Peyer's patch (tissue), 4 donors: ENCODE data around the gene TMEM107. TPM values are rescaled to one million over a fixed set of nuclear protein-coding genes. Genes with fewer than 3 reads are reported as not detected.
A peak's percentile ranks its signal among the peaks of the same experiment; 100 is the strongest.

ENCODE experiments used
- DNase-seq, 3 donors: peaks; one replicate each; pipeline ENCODE4 v3.0.0-alpha.2; 2017 to 2019
- H3K27ac ChIP-seq, 4 donors: fragments of 200-600 bp; sonication (generic); one replicate each; pipeline ENCODE4 v1.5.1; 2016 to 2019
- H3K27me3 ChIP-seq, 2 donors: fragments of 200-600 bp; sonication (generic); one replicate each; pipeline ENCODE4 v1.5.1; 2019
- H3K36me3 ChIP-seq, 3 donors: fragments of 200-600 bp; sonication (generic); one replicate each; pipeline ENCODE4 v1.5.1; 2016 to 2019
- H3K4me1 ChIP-seq, 4 donors: fragments of 200-600 bp; sonication (generic); one replicate each; pipeline ENCODE4 v1.5.1; 2016 to 2019
- H3K4me3 ChIP-seq, 4 donors: fragments of 200-600 bp; sonication (generic); 1 replicate in 3 of 4; 2 replicates in 1 of 4; pipeline ENCODE4 v1.5.1; 2016 to 2019; ENCODE audit warnings: mild to moderate bottlenecking in 1 of 4
- H3K9me3 ChIP-seq, 4 donors: fragments of 200-600 bp; sonication (generic); one replicate each; pipeline ENCODE4 v1.5.1; 2016 to 2019; ENCODE audit warnings: mild to moderate bottlenecking in 1 of 4
- CTCF ChIP-seq, 6 experiments: fragments of 450-650 bp in 4 of 6; fragments of 200-600 bp in 2 of 6; sonication (generic) in 1 of 6; IDR thresholded peaks; one replicate each; pipeline ENCODE4 v1.5.1; 2017 to 2019; ENCODE audit warnings: antibody characterized with exemption in 6 of 6, mild to moderate bottlenecking in 3 of 6, moderate library complexity in 1 of 6
- POLR2A ChIP-seq, 2 donors: fragments of 450-650 bp; IDR thresholded peaks; one replicate each; pipeline ENCODE4 v1.5.1; 2017; ENCODE audit warnings: antibody characterized with exemption in 2 of 2, mild to moderate bottlenecking in 2 of 2, moderate library complexity in 2 of 2
- total RNA-seq, 4 donors: library from RNA; depleted of rRNA; stranded (reverse); fragments of >200 nt; gene quantifications; one replicate each; pipeline ENCODE4 v1.1.0, GENCODE V29; 2016

The TMEM107 gene
- total RNA-seq, 4 donors from 2014 or later, result 6.5 to 27.2 (median 16.4) TPM

DNA sequence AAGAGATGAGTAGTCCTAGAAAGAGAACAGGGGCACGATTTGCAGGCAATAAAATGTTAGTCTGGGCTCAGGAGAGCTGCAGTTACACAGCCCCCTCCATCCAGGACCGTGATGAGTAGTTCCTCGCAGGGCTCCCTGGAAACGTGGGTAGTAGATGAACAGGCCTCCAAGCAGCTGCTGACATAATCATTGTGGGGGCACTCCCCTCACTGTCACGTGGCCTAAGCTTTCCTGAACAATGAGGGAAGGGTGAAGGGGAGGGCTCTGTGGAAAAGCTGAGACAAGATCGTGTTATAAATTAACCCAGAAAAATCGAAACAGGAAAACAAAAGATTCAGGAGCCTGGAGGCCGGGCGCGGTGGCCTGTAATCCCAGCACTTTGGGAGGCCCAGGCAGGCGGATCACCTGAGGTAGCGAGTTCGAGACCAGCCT, 22.6 kb downstream of the TMEM107 start:
- TF ChIP-seq POLR2A (IDR thresholded peaks at IDR 0.05) (peak in 1 of 2 donors; percentile 61), CTCF (IDR thresholded peaks at IDR 0.05) (no peak)
- H3K9me3 ChIP-seq, result no peaks in the 10 kb centered on the region
- H3K27ac ChIP-seq, result peak overlapping the region; percentile 91 to 99 (median 99)
- H3K4me3 ChIP-seq, result peak overlapping the region; percentile 16 to 89 (median 58)
- peaks cover 2 to 40% (median 30%) of the 10 kb centered on the region in 4 donors for H3K4me1 ChIP-seq
- peak in 2 of 3 donors; percentile 81 to 88 for DNase-seq
- H3K27me3 ChIP-seq, result no peaks in the 10 kb centered on the region
- H3K36me3 ChIP-seq, result peaks cover 0 to 25% (median 2%) of the 10 kb centered on the region in 3 donors

DNA sequence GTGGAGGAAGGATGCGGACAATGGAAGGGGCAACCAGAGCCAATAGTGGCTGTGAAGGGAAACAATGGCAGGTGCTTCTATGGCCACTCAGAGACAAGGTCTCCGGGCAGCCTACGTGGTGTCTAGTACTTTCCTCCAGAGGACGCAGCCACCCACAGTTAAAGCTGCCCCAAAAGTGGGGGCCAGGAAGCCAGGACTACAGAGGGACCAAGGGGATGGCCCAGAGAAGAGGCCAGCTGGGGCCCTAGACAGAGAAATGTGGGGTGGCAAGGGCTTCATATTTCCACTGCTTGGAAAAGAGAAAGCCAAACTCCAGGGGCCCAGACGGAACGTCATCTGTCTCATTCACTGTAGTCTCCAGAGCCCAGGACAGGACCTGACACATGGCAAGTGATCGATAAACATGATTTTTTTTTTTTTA, 23.1 kb downstream of the TMEM107 start:
- Histone ChIP-seq H3K4me3 (peak overlapping the region in 3 of 4 donors; percentile 37 to 62 (median 62)), H3K4me1 (peaks cover 2 to 40% (median 27%) of the 10 kb centered on the region in 4 donors), H3K36me3 (peaks cover 0 to 30% (median 7%) of the 10 kb centered on the region in 3 donors), H3K27me3 (no peaks in the 10 kb centered on the region), H3K9me3 (no peaks in the 10 kb centered on the region), H3K27ac (peak overlapping the region; percentile 91 to 99 (median 99))
- DNase-seq, result no peak
- TF ChIP-seq POLR2A (IDR thresholded peaks at IDR 0.05) (no peak), CTCF (IDR thresholded peaks at IDR 0.05) (no peak)

- peak within 1 kb of the TSS; percentile 91 to 99 (median 99) for H3K27ac ChIP-seq
- H3K4me3 ChIP-seq, result peak within 1 kb of the TSS; percentile 37 to 62 (median 55)
- peak; percentile 88 to 97 (median 97) for DNase-seq
- TF ChIP-seq CTCF (IDR thresholded peaks at IDR 0.05) (peak in 1 of 6 experiments; percentile 19), POLR2A (IDR thresholded peaks at IDR 0.05) (peak; percentile 89 to 96)
- H3K27me3 ChIP-seq, result no peaks in the 10 kb centered on the region
- H3K9me3 ChIP-seq, result no peaks in the 10 kb centered on the region
- peaks cover 0 to 38% (median 9%) of the 10 kb centered on the region in 3 donors for H3K36me3 ChIP-seq
- H3K4me1 ChIP-seq, result peaks cover 2 to 40% (median 27%) of the 10 kb centered on the region in 4 donors
Observed at GRCh38 chr17:8152112-8152775, 23.9 kb downstream of the TMEM107 start, which contains the start of gene PER1. Gene PER1 (minus strand): TSS chr17:8152404. CDS start chr17:8150706, 1,698 bp downstream.

DNA sequence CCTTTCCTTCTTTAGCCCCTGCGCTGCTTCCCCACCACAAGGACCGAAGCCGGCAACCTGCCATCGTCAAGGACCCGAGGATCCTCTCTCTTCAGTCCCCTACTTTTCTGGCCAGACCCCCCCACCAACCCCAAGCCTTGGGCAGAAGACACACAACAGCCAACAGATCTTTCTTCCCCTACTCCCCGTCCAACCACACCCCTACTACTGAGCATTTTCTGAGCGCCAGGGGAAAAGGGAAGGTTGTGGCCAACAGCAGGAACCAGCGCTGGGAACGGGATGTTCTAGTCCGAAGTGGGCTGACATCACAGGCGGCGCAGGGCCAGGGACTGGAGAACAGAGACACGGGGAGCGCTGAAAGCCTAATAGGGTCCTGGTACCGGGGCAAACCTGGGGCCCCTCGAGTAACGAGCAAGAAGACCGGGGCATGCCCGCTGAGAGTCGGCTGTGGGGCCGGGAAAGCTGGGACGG, 24.5 kb downstream of the TMEM107 start:
- Histone ChIP-seq H3K27ac (peak overlapping the region; percentile 91 to 99 (median 99)), H3K4me1 (peaks cover 2 to 36% (median 26%) of the 10 kb centered on the region in 4 donors), H3K36me3 (peaks cover 0 to 43% (median 9%) of the 10 kb centered on the region in 3 donors)

More for the DNA sequence above, 24.5 kb downstream of the TMEM107 start:
- peak; percentile 79 to 94 (median 84) for DNase-seq
- Histone ChIP-seq H3K4me3 (peak overlapping the region; percentile 37 to 62 (median 55)), H3K9me3 (no peaks in the 10 kb centered on the region), H3K27me3 (no peaks in the 10 kb centered on the region)
- peak in 1 of 2 donors; percentile 29 for TF ChIP-seq POLR2A (IDR thresholded peaks at IDR 0.05)
- no peak for TF ChIP-seq CTCF (IDR thresholded peaks at IDR 0.05)
